ENCODE results near the gene STC2. TPM values are rescaled to one million over a fixed set of nuclear protein-coding genes. Genes with fewer than 3 reads are reported as not detected.

Gene STC2
- total and polyA plus RNA-seq, 10 donors = 0.80 to 71.6 (median 16.8) TPM

GRCh38 chr5:173318881-173319620, 9.2 kb downstream of the STC2 start:
- no peak overlapping the region for H3K4me3 ChIP-seq
- peaks cover 0 to 95% (median 10%) of the 10 kb centered on the region in 7 donors for H3K27me3 ChIP-seq (replicated peaks in 1 of 7)
- 58 to 81% (median 76%) methylated on average over 4 to 7 of the region's 7 CpGs for WGBS, 5 donors
- TF ChIP-seq POLR2AphosphoS5 (IDR thresholded peaks at IDR 0.05) = no peak
- no peak for TF ChIP-seq POLR2A (IDR thresholded peaks at IDR 0.05)
- no peak for TF ChIP-seq CTCF (IDR thresholded peaks at IDR 0.05 in 8 of 11, conservative IDR thresholded peaks at IDR 0.05 in 3 of 11)
- peak; percentile 31 for DNase-seq
- intact Hi-C loops (cut with DNase I; ENCODE audit: low total_unique reads) = no loop called here
- H3K27ac ChIP-seq = peak overlapping the region in 4 of 8 donors; percentile 16 to 76 (median 42)
- no peaks in the 10 kb centered on the region for H3K9me3 ChIP-seq
- peaks cover 0 to 4% (median 0%) of the 10 kb centered on the region in 6 donors for H3K36me3 ChIP-seq
- H3K4me1 ChIP-seq = peaks cover 0 to 51% (median 9%) of the 10 kb centered on the region in 6 donors

- peaks cover 0 to 44% (median 6%) of the 10 kb centered on the region in 6 donors for H3K4me1 ChIP-seq
- 86 to 98% (median 91%) methylated on average over 2 of the region's 2 CpGs for WGBS, 5 donors
These were observed 9.9 kb downstream of the STC2 start for GRCh38 chr5:173318330-173318729.

GRCh38 chr5:173317852-173318251, 10.4 kb downstream of the STC2 start:
- Histone ChIP-seq H3K4me3 (no peak overlapping the region), H3K27me3 (replicated peaks in 1 of 7) (peaks cover 0 to 89% (median 11%) of the 10 kb centered on the region in 7 donors), H3K4me1 (peaks cover 0 to 39% (median 2%) of the 10 kb centered on the region in 6 donors), H3K9me3 (no peaks in the 10 kb centered on the region), H3K36me3 (peaks cover 0 to 4% (median 0%) of the 10 kb centered on the region in 6 donors), H3K27ac (peak overlapping the region in 2 of 8 donors; percentile 44 to 76)
- DNase-seq = peak; percentile 59
- TF ChIP-seq POLR2AphosphoS5 (IDR thresholded peaks at IDR 0.05) (no peak), CTCF (IDR thresholded peaks at IDR 0.05 in 8 of 11, conservative IDR thresholded peaks at IDR 0.05 in 3 of 11) (no peak), POLR2A (IDR thresholded peaks at IDR 0.05) (no peak)
- 86 to 91% (median 89%) methylated on average over 15 to 18 of the region's 18 CpGs for WGBS, 5 donors
- intact Hi-C loops (cut with DNase I; ENCODE audit: low total_unique reads) = no loop called here

More at GRCh38 chr5:173318330-173318729, 9.9 kb downstream of the STC2 start:
- H3K9me3 ChIP-seq = no peaks in the 10 kb centered on the region
- H3K4me3 ChIP-seq = no peak overlapping the region
- peak overlapping the region in 3 of 8 donors; percentile 2 to 76 (median 44) for H3K27ac ChIP-seq
- peaks cover 0 to 4% (median 0%) of the 10 kb centered on the region in 6 donors for H3K36me3 ChIP-seq
- intact Hi-C loops (cut with DNase I; ENCODE audit: low total_unique reads) = no loop called here
- H3K27me3 ChIP-seq (replicated peaks in 1 of 7) = peaks cover 0 to 89% (median 10%) of the 10 kb centered on the region in 7 donors
- TF ChIP-seq CTCF (IDR thresholded peaks at IDR 0.05 in 8 of 11, conservative IDR thresholded peaks at IDR 0.05 in 3 of 11) (no peak), POLR2A (IDR thresholded peaks at IDR 0.05) (no peak)
- DNase-seq = no peak

GRCh38 chr5:173317091-173317730, 11.0 kb downstream of the STC2 start:
- peak; percentile 62 for DNase-seq
- 85 to 90% (median 89%) methylated on average over 23 of the region's 23 CpGs for WGBS, 5 donors
- Histone ChIP-seq H3K27me3 (replicated peaks in 1 of 7) (peaks cover 0 to 85% (median 15%) of the 10 kb centered on the region in 7 donors), H3K27ac (peak overlapping the region in 4 of 8 donors; percentile 21 to 60 (median 56)), H3K4me3 (no peak overlapping the region), H3K9me3 (no peaks in the 10 kb centered on the region), H3K36me3 (peaks cover 0 to 4% (median 0%) of the 10 kb centered on the region in 6 donors), H3K4me1 (peaks cover 0 to 35% (median 2%) of the 10 kb centered on the region in 6 donors)
- intact Hi-C loops (cut with DNase I; ENCODE audit: low total_unique reads) = no loop called here
- TF ChIP-seq POLR2A (IDR thresholded peaks at IDR 0.05) (no peak), CTCF (IDR thresholded peaks at IDR 0.05 in 8 of 11, conservative IDR thresholded peaks at IDR 0.05 in 3 of 11) (no peak), POLR2AphosphoS5 (IDR thresholded peaks at IDR 0.05) (no peak)
